Measurements from ENCODE around the gene CCDC183. TPM values are rescaled to one million over a fixed set of nuclear protein-coding genes. Genes with fewer than 3 reads are reported as not detected.
"Not testable (repeated sequence)": the region's sequence is repeated elsewhere in the genome, so short reads cannot be mapped to it uniquely, and the experiment has no call there.

CCDC183 gene
- total and polyA plus RNA-seq, 5 donors from 2014 or later = 0.16 to 2.3 (median 0.65) TPM; not detected in 1

- Mint-ChIP-seq H3K9me3 (no peaks in the 10 kb centered on the region), H3K4me3 (peak overlapping the region; percentile 73 to 87 (median 80)), H3K36me3 (no peaks in the 10 kb centered on the region), H3K27me3 (peaks cover 34% of the 10 kb centered on the region), H3K4me1 (peaks cover 0 to 44% (median 8%) of the 10 kb centered on the region in 4 donors), H3K27ac (peak overlapping the region in 1 of 3 donors; percentile 56)
- Histone ChIP-seq H3K36me3 (ENCODE audit: control insufficient read depth, insufficient read depth, low read length) (no peaks in the 10 kb centered on the region), H3K27me3 (ENCODE audit: control insufficient read depth, insufficient read depth, low read length) (no peaks in the 10 kb centered on the region), H3K4me3 (ENCODE audit: low read depth, low read length) (peak overlapping the region; percentile 51), H3K4me1 (ENCODE audit: control insufficient read depth, insufficient read depth, low read length, poor library complexity, severe bottlenecking) (peaks cover 29% of the 10 kb centered on the region), H3K27ac (ENCODE audit: insufficient read depth, low read length, poor library complexity, severe bottlenecking) (no peak overlapping the region), H3K9me3 (ENCODE audit: control insufficient read depth in 2 of 2, low read length in 2 of 2) (no peaks in the 10 kb centered on the region)
- DNase-seq (peak; percentile 78 to 92 (median 90)), ATAC-seq (ENCODE audit: low read depth in 2 of 2) (peak; percentile 75 to 77)
Measured at GRCh38 chr9:136799854-136800657, 3.9 kb downstream of the CCDC183 start.

GRCh38 chr9:136802321-136802720, 6.2 kb downstream of the CCDC183 start:
- Mint-ChIP-seq H3K4me3 (peak overlapping the region in 3 of 4 donors; percentile 33 to 79 (median 72)), H3K9me3 (no peaks in the 10 kb centered on the region), H3K36me3 (no peaks in the 10 kb centered on the region), H3K27ac (no peak overlapping the region), H3K27me3 (peaks cover 19% of the 10 kb centered on the region), H3K4me1 (peaks cover 0 to 39% (median under 1%) of the 10 kb centered on the region in 4 donors)
- ATAC-seq (ENCODE audit: low read depth in 2 of 2) (no peak), DNase-seq (no peak)
- Histone ChIP-seq H3K27ac (ENCODE audit: insufficient read depth, low read length, poor library complexity, severe bottlenecking) (no peak overlapping the region), H3K36me3 (ENCODE audit: control insufficient read depth, insufficient read depth, low read length) (no peaks in the 10 kb centered on the region), H3K9me3 (ENCODE audit: control insufficient read depth in 2 of 2, low read length in 2 of 2) (no peaks in the 10 kb centered on the region), H3K4me3 (ENCODE audit: low read depth, low read length) (no peak overlapping the region), H3K4me1 (ENCODE audit: control insufficient read depth, insufficient read depth, low read length, poor library complexity, severe bottlenecking) (peaks cover 38% of the 10 kb centered on the region), H3K27me3 (ENCODE audit: control insufficient read depth, insufficient read depth, low read length) (no peaks in the 10 kb centered on the region)

GRCh38 chr9:136803009-136803550, 6.9 kb downstream of the CCDC183 start:
- not testable (repeated sequence) for H3K4me3 ChIP-seq (ENCODE audit: low read depth, low read length); H3K9me3 ChIP-seq (ENCODE audit: control insufficient read depth in 2 of 2, low read length in 2 of 2); DNase-seq; H3K27ac ChIP-seq (ENCODE audit: insufficient read depth, low read length, poor library complexity, severe bottlenecking); H3K9me3 Mint-ChIP-seq; H3K36me3 Mint-ChIP-seq; ATAC-seq (ENCODE audit: low read depth in 2 of 2); H3K36me3 ChIP-seq (ENCODE audit: control insufficient read depth, insufficient read depth, low read length); H3K27ac Mint-ChIP-seq; H3K27me3 ChIP-seq (ENCODE audit: control insufficient read depth, insufficient read depth, low read length)
- Mint-ChIP-seq H3K27me3 (peaks cover 18% of the 10 kb centered on the region), H3K4me1 (peaks cover 0 to 38% (median under 1%) of the 10 kb centered on the region in 4 donors), H3K4me3 (peak overlapping the region in 1 of 4 donors; percentile 80)
- H3K4me1 ChIP-seq (ENCODE audit: control insufficient read depth, insufficient read depth, low read length, poor library complexity, severe bottlenecking) = peaks cover 39% of the 10 kb centered on the region

- H3K27me3 Mint-ChIP-seq = peaks cover 18% of the 10 kb centered on the region
- no peak overlapping the region for H3K27ac Mint-ChIP-seq
- no peaks in the 10 kb centered on the region for H3K27me3 ChIP-seq (ENCODE audit: control insufficient read depth, insufficient read depth, low read length)
- no peaks in the 10 kb centered on the region for H3K36me3 Mint-ChIP-seq
- no peak for DNase-seq
- H3K4me3 Mint-ChIP-seq = peak overlapping the region; percentile 13 to 80 (median 48)
- H3K4me1 ChIP-seq (ENCODE audit: control insufficient read depth, insufficient read depth, low read length, poor library complexity, severe bottlenecking) = peaks cover 44% of the 10 kb centered on the region
- H3K9me3 ChIP-seq (ENCODE audit: control insufficient read depth in 2 of 2, low read length in 2 of 2) = no peaks in the 10 kb centered on the region
- no peak overlapping the region for H3K4me3 ChIP-seq (ENCODE audit: low read depth, low read length)
- H3K9me3 Mint-ChIP-seq = no peaks in the 10 kb centered on the region
- H3K27ac ChIP-seq (ENCODE audit: insufficient read depth, low read length, poor library complexity, severe bottlenecking) = no peak overlapping the region
- no peak for ATAC-seq (ENCODE audit: low read depth in 2 of 2)
- no peaks in the 10 kb centered on the region for H3K36me3 ChIP-seq (ENCODE audit: control insufficient read depth, insufficient read depth, low read length)
- peaks cover 0 to 40% (median 2%) of the 10 kb centered on the region in 4 donors for H3K4me1 Mint-ChIP-seq
Measured at GRCh38 chr9:136803551-136804508, 7.7 kb downstream of the CCDC183 start.

- DNase-seq (no peak), ATAC-seq (ENCODE audit: low read depth in 2 of 2) (no peak)
- Histone ChIP-seq H3K4me3 (ENCODE audit: low read depth, low read length) (no peak overlapping the region), H3K27me3 (ENCODE audit: control insufficient read depth, insufficient read depth, low read length) (no peaks in the 10 kb centered on the region), H3K36me3 (ENCODE audit: control insufficient read depth, insufficient read depth, low read length) (peaks cover 2% of the 10 kb centered on the region), H3K9me3 (ENCODE audit: control insufficient read depth in 2 of 2, low read length in 2 of 2) (no peaks in the 10 kb centered on the region), H3K27ac (ENCODE audit: insufficient read depth, low read length, poor library complexity, severe bottlenecking) (no peak overlapping the region), H3K4me1 (ENCODE audit: control insufficient read depth, insufficient read depth, low read length, poor library complexity, severe bottlenecking) (peaks cover 44% of the 10 kb centered on the region)
- no peak overlapping the region for H3K27ac Mint-ChIP-seq
- H3K27me3 Mint-ChIP-seq = peaks cover 18% of the 10 kb centered on the region
- H3K4me1 Mint-ChIP-seq = peaks cover 0 to 48% (median 8%) of the 10 kb centered on the region in 4 donors
- no peaks in the 10 kb centered on the region for H3K9me3 Mint-ChIP-seq
- H3K4me3 Mint-ChIP-seq = peak overlapping the region in 2 of 4 donors; percentile 21 to 80
- no peaks in the 10 kb centered on the region for H3K36me3 Mint-ChIP-seq
Measured at GRCh38 chr9:136804509-136805206, 8.5 kb downstream of the CCDC183 start.

- DNase-seq = no peak
- H3K36me3 Mint-ChIP-seq = peaks cover 3% of the 10 kb centered on the region
Measured at GRCh38 chr9:136805207-136805740, 9.1 kb downstream of the CCDC183 start.

GRCh38 chr9:136806067-136806466, 9.9 kb downstream of the CCDC183 start:
- no peaks in the 10 kb centered on the region for H3K9me3 ChIP-seq (ENCODE audit: control insufficient read depth in 2 of 2, low read length in 2 of 2)
- Mint-ChIP-seq H3K27ac (peak overlapping the region in 1 of 3 donors; percentile 31), H3K9me3 (no peaks in the 10 kb centered on the region), H3K36me3 (peaks cover 5% of the 10 kb centered on the region), H3K27me3 (peaks cover 11% of the 10 kb centered on the region), H3K4me3 (peak overlapping the region; percentile 87 to 94 (median 88)), H3K4me1 (peaks cover 8 to 49% (median 13%) of the 10 kb centered on the region in 4 donors)
- H3K4me3 ChIP-seq (ENCODE audit: low read depth, low read length) = no peak overlapping the region
- ATAC-seq (ENCODE audit: low read depth in 2 of 2) = no peak
- no peaks in the 10 kb centered on the region for H3K27me3 ChIP-seq (ENCODE audit: control insufficient read depth, insufficient read depth, low read length)
- peaks cover 7% of the 10 kb centered on the region for H3K36me3 ChIP-seq (ENCODE audit: control insufficient read depth, insufficient read depth, low read length)
- no peak for DNase-seq
- H3K4me1 ChIP-seq (ENCODE audit: control insufficient read depth, insufficient read depth, low read length, poor library complexity, severe bottlenecking) = peaks cover 38% of the 10 kb centered on the region
- H3K27ac ChIP-seq (ENCODE audit: insufficient read depth, low read length, poor library complexity, severe bottlenecking) = no peak overlapping the region

More at GRCh38 chr9:136805207-136805740, 9.1 kb downstream of the CCDC183 start:
- Histone ChIP-seq H3K27me3 (ENCODE audit: control insufficient read depth, insufficient read depth, low read length) (no peaks in the 10 kb centered on the region), H3K4me3 (ENCODE audit: low read depth, low read length) (no peak overlapping the region), H3K4me1 (ENCODE audit: control insufficient read depth, insufficient read depth, low read length, poor library complexity, severe bottlenecking) (peaks cover 46% of the 10 kb centered on the region), H3K27ac (ENCODE audit: insufficient read depth, low read length, poor library complexity, severe bottlenecking) (no peak overlapping the region), H3K9me3 (ENCODE audit: control insufficient read depth in 2 of 2, low read length in 2 of 2) (no peaks in the 10 kb centered on the region), H3K36me3 (ENCODE audit: control insufficient read depth, insufficient read depth, low read length) (peaks cover 7% of the 10 kb centered on the region)
- Mint-ChIP-seq H3K27ac (peak overlapping the region in 1 of 3 donors; percentile 57), H3K27me3 (peaks cover 18% of the 10 kb centered on the region), H3K9me3 (no peaks in the 10 kb centered on the region), H3K4me1 (peaks cover 4 to 52% (median 12%) of the 10 kb centered on the region in 4 donors), H3K4me3 (peak overlapping the region; percentile 13 to 69 (median 36))
- ATAC-seq (ENCODE audit: low read depth in 2 of 2) = no peak
